Ishikawa (cell line): Measurements from ENCODE around the gene MRPL43.

Experiments
- CEBPB ChIP-seq: IDR thresholded peaks from 2 replicates; pipeline ENCODE4 v1.6.1; 2012
- CREB1 ChIP-seq: IDR thresholded peaks from 2 replicates; pipeline ENCODE4 v1.6.1; 2012; ENCODE audit warnings: low read depth
- EGR1 ChIP-seq: IDR thresholded peaks from 2 replicates; pipeline ENCODE4 v1.6.1; 2012
- EP300 ChIP-seq: IDR thresholded peaks from 2 replicates; pipeline ENCODE4 v1.6.1; 2012; ENCODE audit warnings: borderline replicate concordance
- FOXM1 ChIP-seq: IDR thresholded peaks from 2 replicates; pipeline ENCODE4 v1.6.1; 2012; ENCODE audit warnings: low read depth, borderline replicate concordance
- NFIC ChIP-seq: IDR thresholded peaks from 2 replicates; pipeline ENCODE4 v1.6.1; 2012
- RAD21 ChIP-seq: IDR thresholded peaks from 2 replicates; pipeline ENCODE4 v1.6.1; 2012; ENCODE audit warnings: low read depth
- REST ChIP-seq: IDR thresholded peaks from 2 replicates; pipeline ENCODE4 v1.6.1; 2012; ENCODE audit warnings: low read depth, mild to moderate bottlenecking
- TAF1 ChIP-seq: IDR thresholded peaks from 2 replicates; pipeline ENCODE4 v1.6.1; 2012; ENCODE audit warnings: low read depth, mild to moderate bottlenecking
- TCF12 ChIP-seq: IDR thresholded peaks from 2 replicates; pipeline ENCODE4 v1.6.1; 2012; ENCODE audit warnings: low read depth
- TEAD4 ChIP-seq: IDR thresholded peaks from 2 replicates; pipeline ENCODE4 v1.6.1; 2012
- YY1 ChIP-seq: IDR thresholded peaks from 2 replicates; pipeline ENCODE4 v1.6.1; 2012; ENCODE audit warnings: low read depth
- ZBTB7A ChIP-seq: IDR thresholded peaks from 2 replicates; pipeline ENCODE4 v1.6.1; 2012; ENCODE audit warnings: low read depth
- TF ChIP-seq, protein P1 (sequence below): IDR thresholded peaks from 2 replicates; pipeline ENCODE4 v1.6.1; 2012
- TF ChIP-seq, protein P2 (sequence below): IDR thresholded peaks from 2 replicates; pipeline ENCODE4 v1.6.1; 2012

MRPL43 gene

GRCh38 chr10:101000915-101001658 lies 13.8 kb upstream of the MRPL43 start:
- TF ChIP-seq, protein P1, sequence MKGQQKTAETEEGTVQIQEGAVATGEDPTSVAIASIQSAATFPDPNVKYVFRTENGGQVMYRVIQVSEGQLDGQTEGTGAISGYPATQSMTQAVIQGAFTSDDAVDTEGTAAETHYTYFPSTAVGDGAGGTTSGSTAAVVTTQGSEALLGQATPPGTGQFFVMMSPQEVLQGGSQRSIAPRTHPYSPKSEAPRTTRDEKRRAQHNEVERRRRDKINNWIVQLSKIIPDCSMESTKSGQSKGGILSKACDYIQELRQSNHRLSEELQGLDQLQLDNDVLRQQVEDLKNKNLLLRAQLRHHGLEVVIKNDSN: no peak
- TF ChIP-seq FOXM1 (no peak), EP300 (no peak), TCF12 (no peak), YY1 (no peak), NFIC (no peak), TAF1 (no peak), EGR1 (no peak), ZBTB7A (no peak), REST (no peak), TEAD4 (no peak), RAD21 (no peak), CEBPB (no peak), CREB1 (no peak)
- TF ChIP-seq, protein P2, sequence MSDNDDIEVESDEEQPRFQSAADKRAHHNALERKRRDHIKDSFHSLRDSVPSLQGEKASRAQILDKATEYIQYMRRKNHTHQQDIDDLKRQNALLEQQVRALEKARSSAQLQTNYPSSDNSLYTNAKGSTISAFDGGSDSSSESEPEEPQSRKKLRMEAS: no peak

DNA sequence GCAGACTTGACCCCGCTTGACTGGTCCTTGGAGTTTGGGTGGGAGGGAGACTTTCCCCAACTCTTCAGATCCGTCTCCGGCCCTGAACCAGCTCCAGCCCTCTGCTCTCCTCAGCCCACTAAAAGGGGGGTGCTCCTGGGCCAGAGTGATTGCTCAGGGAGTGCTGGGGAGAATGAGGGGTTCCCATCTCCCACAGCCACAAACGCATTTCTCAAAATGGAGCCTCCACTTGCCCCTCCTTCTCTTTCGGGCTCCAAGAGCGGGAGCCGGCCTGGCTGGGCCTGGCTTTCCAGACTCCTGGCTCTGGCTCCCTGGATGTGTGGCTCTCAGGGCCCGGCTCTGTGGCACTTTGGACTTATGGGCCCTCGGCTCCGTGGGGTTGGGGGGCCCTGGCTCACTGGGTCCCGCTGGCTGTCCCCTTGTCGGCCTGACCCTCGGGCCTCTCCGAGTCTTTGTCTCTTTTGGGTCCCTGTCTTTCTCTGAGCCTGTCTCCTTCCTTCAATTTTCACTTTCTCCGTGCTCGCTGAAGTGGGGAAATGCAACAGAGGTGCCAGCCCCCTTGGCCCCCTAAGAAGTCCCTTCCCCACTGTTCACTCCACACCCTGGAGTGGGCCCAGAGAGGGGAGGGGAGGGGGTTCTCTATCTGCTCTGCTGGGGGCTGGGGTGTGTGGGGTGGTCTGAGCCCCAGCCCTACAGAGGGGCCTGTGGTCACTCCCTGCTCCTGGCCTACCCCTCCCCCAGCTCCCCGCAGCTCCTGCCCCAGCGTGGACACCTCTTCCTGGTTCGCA lies 13.0 kb upstream of the MRPL43 start:
- no peak for TF ChIP-seq TCF12
- no peak for TF ChIP-seq CEBPB
- TF ChIP-seq TEAD4: no peak
- no peak for TF ChIP-seq YY1
- no peak for TF ChIP-seq TAF1
- TF ChIP-seq RAD21: no peak
- TF ChIP-seq EP300: no peak
- TF ChIP-seq, protein P2: no peak
- TF ChIP-seq, protein P1: no peak
- no peak; the same call in 1 of the 2 replicates for TF ChIP-seq ZBTB7A
- no peak for TF ChIP-seq CREB1

DNA sequence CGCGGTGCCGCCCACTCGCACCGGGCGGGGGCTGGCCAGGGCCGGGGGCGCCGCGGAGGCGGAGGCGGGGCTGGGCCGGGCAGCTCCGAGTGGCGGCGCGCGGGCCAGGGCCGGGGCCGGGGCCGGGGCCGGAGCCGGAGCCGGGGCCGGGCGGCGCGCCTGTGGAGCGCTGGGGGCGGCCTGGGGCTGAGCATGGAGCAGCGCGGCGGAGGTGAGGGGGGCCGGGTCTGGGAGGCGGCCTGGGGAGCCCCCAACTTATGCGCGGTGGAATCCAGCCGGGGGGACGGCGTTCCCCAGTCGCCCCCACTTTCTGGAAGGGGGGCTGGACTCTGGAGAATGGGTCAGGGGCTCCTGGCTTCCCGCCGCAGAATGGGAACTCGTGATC lies 12.4 kb upstream of the MRPL43 start, which contains the start of gene LZTS2:
TSS of gene LZTS2 (plus strand) at position 67 of the 385 bp plus-strand sequence. CDS start 2,731 bp downstream, outside the sequence.
- TF ChIP-seq FOXM1 (no peak), EGR1 (peak; percentile 72)

GRCh38 chr10:100998991-100999741 lies 11.9 kb upstream of the MRPL43 start:
- TF ChIP-seq, protein P2: peak; percentile 54
- TF ChIP-seq FOXM1: no peak
- TF ChIP-seq REST: no peak; the same call in 1 of the 2 replicates
- peak; percentile 45 for TF ChIP-seq CREB1
- TF ChIP-seq YY1: peak; percentile 51; the same call in 1 of the 2 replicates
- TF ChIP-seq TCF12: peak; percentile 75; the same call in 1 of the 2 replicates
- 0 out of 2 replicates have a peak, but pooled peaks have one; percentile 19 for TF ChIP-seq TEAD4
- peak; percentile 44; the same call in 1 of the 2 replicates for TF ChIP-seq RAD21
- no peak for TF ChIP-seq NFIC
- no peak for TF ChIP-seq CEBPB
- peak; percentile 44; the same call in 1 of the 2 replicates for TF ChIP-seq EP300
- 0 out of 2 replicates have a peak, but pooled peaks have one; percentile 8 for TF ChIP-seq ZBTB7A
- TF ChIP-seq, protein P1: peak; percentile 8; the same call in 1 of the 2 replicates
- peak; percentile 65; the same call in 1 of the 2 replicates for TF ChIP-seq TAF1
- no peak for TF ChIP-seq EGR1
